K562 (cell line): ENCODE measurements around the gene SRSF9. TPM values are rescaled to one million over a fixed set of nuclear protein-coding genes. Genes with fewer than 3 reads are reported as not detected.
A peak's percentile ranks its signal among the peaks of the same experiment; 100 is the strongest.

Experiments used
- ASH1L ChIP-seq: fragments of 450-650 bp; IDR thresholded peaks from 2 replicates; pipeline ENCODE4 v1.6.1; 2018; ENCODE audit warnings: borderline replicate concordance, mild to moderate bottlenecking, low read depth; ENCODE audit not compliant: partially characterized antibody
- CBX2 ChIP-seq: fragments of 200-600 bp; sonication (generic); IDR thresholded peaks from one replicate; pipeline ENCODE4 v1.6.1; 2012; ENCODE audit warnings: mild to moderate bottlenecking, low read length, inconsistent platforms; ENCODE audit not compliant: insufficient read depth, poor library complexity, severe bottlenecking
- DMBX1 ChIP-seq: fragments of 250-450 bp; sonication (Bioruptor Pico); IDR thresholded peaks from 2 replicates; pipeline ENCODE4 v1.8.0; 2022; ENCODE audit warnings: inconsistent platforms, mild to moderate bottlenecking, moderate library complexity, borderline replicate concordance
- GABPB2 ChIP-seq: fragments of 250-450 bp; sonication (Bioruptor Pico); conservative IDR thresholded peaks from 2 replicates; pipeline ENCODE4 v1.5.1; 2021; ENCODE audit warnings: mild to moderate bottlenecking
- KLF1 ChIP-seq: fragments of 450-650 bp; IDR thresholded peaks from 2 replicates; pipeline ENCODE4 v1.6.1; 2016; ENCODE audit warnings: missing genetic modification characterization, missing compliant biosample characterization
- MIER1 ChIP-seq: fragments of 450-650 bp; IDR thresholded peaks from 2 replicates; pipeline ENCODE4 v1.6.1; 2016; ENCODE audit warnings: antibody characterized with exemption, mild to moderate bottlenecking, low read depth
- NELFE ChIP-seq: IDR thresholded peaks from 2 replicates; pipeline ENCODE4 v1.6.1; 2011; ENCODE audit warnings: mild to moderate bottlenecking; ENCODE audit not compliant: insufficient read depth, insufficient read length
- POLR3G ChIP-seq: IDR thresholded peaks from 2 replicates; pipeline ENCODE4 v1.6.1; 2011; ENCODE audit not compliant: insufficient read length, insufficient replicate concordance; ENCODE audit errors: extremely low read depth
- RUNX1 ChIP-seq: sonication (generic); IDR thresholded peaks from 2 replicates; pipeline ENCODE4 v1.6.1; 2016; ENCODE audit warnings: antibody characterized with exemption, low read depth
- SNIP1 ChIP-seq: fragments of 450-650 bp; IDR thresholded peaks from 2 replicates; pipeline ENCODE4 v1.7.1; 2017; ENCODE audit warnings: low read depth, mild to moderate bottlenecking
- TARDBP ChIP-seq: fragments of 450-650 bp; IDR thresholded peaks from 2 replicates; pipeline ENCODE4 v1.6.1; 2016
- TCF7L2 ChIP-seq: fragments of 150-350 bp; IDR thresholded peaks from 2 replicates; pipeline ENCODE4 v1.6.1; 2016; ENCODE audit warnings: low read depth, mild to moderate bottlenecking, low read length, moderate library complexity
- YBX1 ChIP-seq: fragments of 450-650 bp; IDR thresholded peaks from 2 replicates; pipeline ENCODE4 v1.7.1; 2016; ENCODE audit warnings: mild to moderate bottlenecking
- ZNF316 ChIP-seq: fragments of 450-650 bp; IDR thresholded peaks from 2 replicates; pipeline ENCODE4 v1.6.1; 2016
- ZNF79 ChIP-seq: fragments of 250-450 bp; sonication (Bioruptor Pico); IDR thresholded peaks from 2 replicates; pipeline ENCODE4 v1.4.0; 2020; ENCODE audit warnings: low read depth, mild to moderate bottlenecking, moderate library complexity
- polyA plus RNA-seq, 8 experiments: library from polyadenylated mRNA; depleted of rRNA in 4 of 8; stranded (reverse) in 5 of 8; unstranded in 3 of 8; fragments of >200 nt; fragmentation: Nextera tagmentation in 2 of 8; fragmentation: Illumina TruSeq in 1 of 8; extraction: Ambion mirVana in 2 of 8; extraction: Trizol in 1 of 8; gene quantifications; 2 replicates each; pipeline versions ENCODE4 v1.2.1 to v1.2.3, GENCODE V29; 2011 to 2014; ENCODE audit warnings: inconsistent platforms in 1 of 8, missing spikeins in 1 of 8
- total RNA-seq, 7 experiments: library from RNA; depleted of rRNA in 6 of 7; stranded (reverse); fragments of >200 nt in 6 of 7; fragmentation: Illumina TruSeq in 2 of 7; extraction: Trizol in 2 of 7; gene quantifications; 2 replicates each; pipeline versions ENCODE4 v1.2.1 to v1.2.3, GENCODE V29; 2011 to 2021; ENCODE audit warnings: low replicate concordance in 1 of 7
- TF ChIP-seq, protein P1 (sequence below), 2 experiments: IDR thresholded peaks; 2 replicates each; pipeline ENCODE4 v1.6.1; 2012; ENCODE audit warnings: improper control_type of control experiment in 2 of 2, low read depth in 2 of 2, low read length in 2 of 2, borderline replicate concordance in 1 of 2
- TF ChIP-seq, protein P2 (sequence below): sonication (generic); formaldehyde crosslinking; IDR thresholded peaks from 2 replicates; pipeline ENCODE4 v1.8.0; 2022; ENCODE audit warnings: mild to moderate bottlenecking, missing genetic modification reagents
- TF ChIP-seq, protein P3 (sequence below): sonication (generic); formaldehyde crosslinking; IDR thresholded peaks from 2 replicates; pipeline ENCODE4 v1.8.0; 2022; ENCODE audit warnings: mild to moderate bottlenecking, missing genetic modification reagents
- TF ChIP-seq, protein P4 (sequence below): sonication (generic); formaldehyde crosslinking; IDR thresholded peaks from 2 replicates; pipeline ENCODE4 v1.8.1; 2022; ENCODE audit warnings: missing genetic modification reagents

Gene SRSF9
- total and polyA plus RNA-seq, 9 of the 15 experiments (the other 6 are each of a cell fraction or from before 2014, with no cell fraction given): 40.3 to 291 (median 230) TPM

DNA sequence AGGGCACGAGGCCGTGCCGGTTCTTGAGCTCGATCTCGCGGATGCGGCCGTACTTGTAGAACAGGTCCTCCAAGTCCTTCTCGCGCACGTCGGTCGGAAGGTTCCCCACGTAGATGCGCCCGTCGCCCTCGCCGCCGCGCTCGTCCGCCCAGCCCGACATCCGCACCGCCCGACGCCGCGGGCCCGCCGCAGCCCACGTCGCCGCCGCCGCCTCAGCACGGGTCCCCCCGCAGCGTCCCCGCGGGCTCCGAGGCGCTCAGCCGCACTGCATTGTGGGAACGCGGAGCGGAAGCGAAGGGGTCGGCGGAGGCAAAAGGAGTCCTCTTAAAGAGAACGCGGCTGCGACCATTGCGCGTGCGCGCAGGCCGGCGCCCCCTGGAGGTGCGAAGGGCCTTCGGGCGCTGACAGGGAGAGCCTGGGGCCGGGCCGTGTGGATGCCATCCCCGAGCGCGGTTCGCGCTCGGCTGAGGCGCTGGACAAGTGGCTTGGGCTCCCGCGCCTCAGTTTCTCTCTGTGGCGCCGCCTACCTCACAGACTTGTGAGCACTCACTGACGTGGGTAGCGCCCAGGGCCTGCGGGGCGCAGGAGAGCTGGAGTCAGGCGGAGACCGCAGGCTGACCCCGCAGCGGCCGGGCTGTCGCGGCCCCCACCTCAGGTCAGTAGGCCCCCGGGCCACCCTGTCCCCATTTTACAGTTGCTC lies at the start of gene SRSF9 (continued):
- TF ChIP-seq NELFE: no peak
- TF ChIP-seq DMBX1 (CRISPR knock-in tag): peak; percentile 46; the same call in 1 of the 2 replicates
- TF ChIP-seq CBX2: no peak
- no peak for TF ChIP-seq MIER1
- TF ChIP-seq, protein P1, sequence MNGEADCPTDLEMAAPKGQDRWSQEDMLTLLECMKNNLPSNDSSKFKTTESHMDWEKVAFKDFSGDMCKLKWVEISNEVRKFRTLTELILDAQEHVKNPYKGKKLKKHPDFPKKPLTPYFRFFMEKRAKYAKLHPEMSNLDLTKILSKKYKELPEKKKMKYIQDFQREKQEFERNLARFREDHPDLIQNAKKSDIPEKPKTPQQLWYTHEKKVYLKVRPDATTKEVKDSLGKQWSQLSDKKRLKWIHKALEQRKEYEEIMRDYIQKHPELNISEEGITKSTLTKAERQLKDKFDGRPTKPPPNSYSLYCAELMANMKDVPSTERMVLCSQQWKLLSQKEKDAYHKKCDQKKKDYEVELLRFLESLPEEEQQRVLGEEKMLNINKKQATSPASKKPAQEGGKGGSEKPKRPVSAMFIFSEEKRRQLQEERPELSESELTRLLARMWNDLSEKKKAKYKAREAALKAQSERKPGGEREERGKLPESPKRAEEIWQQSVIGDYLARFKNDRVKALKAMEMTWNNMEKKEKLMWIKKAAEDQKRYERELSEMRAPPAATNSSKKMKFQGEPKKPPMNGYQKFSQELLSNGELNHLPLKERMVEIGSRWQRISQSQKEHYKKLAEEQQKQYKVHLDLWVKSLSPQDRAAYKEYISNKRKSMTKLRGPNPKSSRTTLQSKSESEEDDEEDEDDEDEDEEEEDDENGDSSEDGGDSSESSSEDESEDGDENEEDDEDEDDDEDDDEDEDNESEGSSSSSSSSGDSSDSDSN (IDR thresholded peaks at IDR 0.05; ENCODE audit: borderline replicate concordance in 1 of 2, low read depth in 2 of 2, low read length in 2 of 2): peak; percentile 72 to 88; a peak in 3 of 4 replicates
- no peak for TF ChIP-seq SNIP1
- no peak for TF ChIP-seq YBX1
- no peak for TF ChIP-seq POLR3G
- TF ChIP-seq ZNF79 (CRISPR knock-in tag): no peak
- TF ChIP-seq TCF7L2: no peak
- TF ChIP-seq RUNX1: no peak
- TF ChIP-seq KLF1 (tag): peak; percentile 57; the same call in 1 of the 2 replicates
- TF ChIP-seq, protein P2, sequence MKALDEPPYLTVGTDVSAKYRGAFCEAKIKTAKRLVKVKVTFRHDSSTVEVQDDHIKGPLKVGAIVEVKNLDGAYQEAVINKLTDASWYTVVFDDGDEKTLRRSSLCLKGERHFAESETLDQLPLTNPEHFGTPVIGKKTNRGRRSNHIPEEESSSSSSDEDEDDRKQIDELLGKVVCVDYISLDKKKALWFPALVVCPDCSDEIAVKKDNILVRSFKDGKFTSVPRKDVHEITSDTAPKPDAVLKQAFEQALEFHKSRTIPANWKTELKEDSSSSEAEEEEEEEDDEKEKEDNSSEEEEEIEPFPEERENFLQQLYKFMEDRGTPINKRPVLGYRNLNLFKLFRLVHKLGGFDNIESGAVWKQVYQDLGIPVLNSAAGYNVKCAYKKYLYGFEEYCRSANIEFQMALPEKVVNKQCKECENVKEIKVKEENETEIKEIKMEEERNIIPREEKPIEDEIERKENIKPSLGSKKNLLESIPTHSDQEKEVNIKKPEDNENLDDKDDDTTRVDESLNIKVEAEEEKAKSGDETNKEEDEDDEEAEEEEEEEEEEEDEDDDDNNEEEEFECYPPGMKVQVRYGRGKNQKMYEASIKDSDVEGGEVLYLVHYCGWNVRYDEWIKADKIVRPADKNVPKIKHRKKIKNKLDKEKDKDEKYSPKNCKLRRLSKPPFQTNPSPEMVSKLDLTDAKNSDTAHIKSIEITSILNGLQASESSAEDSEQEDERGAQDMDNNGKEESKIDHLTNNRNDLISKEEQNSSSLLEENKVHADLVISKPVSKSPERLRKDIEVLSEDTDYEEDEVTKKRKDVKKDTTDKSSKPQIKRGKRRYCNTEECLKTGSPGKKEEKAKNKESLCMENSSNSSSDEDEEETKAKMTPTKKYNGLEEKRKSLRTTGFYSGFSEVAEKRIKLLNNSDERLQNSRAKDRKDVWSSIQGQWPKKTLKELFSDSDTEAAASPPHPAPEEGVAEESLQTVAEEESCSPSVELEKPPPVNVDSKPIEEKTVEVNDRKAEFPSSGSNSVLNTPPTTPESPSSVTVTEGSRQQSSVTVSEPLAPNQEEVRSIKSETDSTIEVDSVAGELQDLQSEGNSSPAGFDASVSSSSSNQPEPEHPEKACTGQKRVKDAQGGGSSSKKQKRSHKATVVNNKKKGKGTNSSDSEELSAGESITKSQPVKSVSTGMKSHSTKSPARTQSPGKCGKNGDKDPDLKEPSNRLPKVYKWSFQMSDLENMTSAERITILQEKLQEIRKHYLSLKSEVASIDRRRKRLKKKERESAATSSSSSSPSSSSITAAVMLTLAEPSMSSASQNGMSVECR (CRISPR knock-in tag): peak; percentile 81
- no peak for TF ChIP-seq GABPB2
- no peak for TF ChIP-seq ASH1L
- TF ChIP-seq, protein P3, sequence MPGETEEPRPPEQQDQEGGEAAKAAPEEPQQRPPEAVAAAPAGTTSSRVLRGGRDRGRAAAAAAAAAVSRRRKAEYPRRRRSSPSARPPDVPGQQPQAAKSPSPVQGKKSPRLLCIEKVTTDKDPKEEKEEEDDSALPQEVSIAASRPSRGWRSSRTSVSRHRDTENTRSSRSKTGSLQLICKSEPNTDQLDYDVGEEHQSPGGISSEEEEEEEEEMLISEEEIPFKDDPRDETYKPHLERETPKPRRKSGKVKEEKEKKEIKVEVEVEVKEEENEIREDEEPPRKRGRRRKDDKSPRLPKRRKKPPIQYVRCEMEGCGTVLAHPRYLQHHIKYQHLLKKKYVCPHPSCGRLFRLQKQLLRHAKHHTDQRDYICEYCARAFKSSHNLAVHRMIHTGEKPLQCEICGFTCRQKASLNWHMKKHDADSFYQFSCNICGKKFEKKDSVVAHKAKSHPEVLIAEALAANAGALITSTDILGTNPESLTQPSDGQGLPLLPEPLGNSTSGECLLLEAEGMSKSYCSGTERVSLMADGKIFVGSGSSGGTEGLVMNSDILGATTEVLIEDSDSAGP (CRISPR knock-in tag): peak; percentile 93
- peak; percentile 48; the same call in 1 of the 2 replicates for TF ChIP-seq TARDBP
- 0 out of 2 replicates have a peak, but pooled peaks have one; percentile 29 for TF ChIP-seq ZNF316
- TF ChIP-seq, protein P4, sequence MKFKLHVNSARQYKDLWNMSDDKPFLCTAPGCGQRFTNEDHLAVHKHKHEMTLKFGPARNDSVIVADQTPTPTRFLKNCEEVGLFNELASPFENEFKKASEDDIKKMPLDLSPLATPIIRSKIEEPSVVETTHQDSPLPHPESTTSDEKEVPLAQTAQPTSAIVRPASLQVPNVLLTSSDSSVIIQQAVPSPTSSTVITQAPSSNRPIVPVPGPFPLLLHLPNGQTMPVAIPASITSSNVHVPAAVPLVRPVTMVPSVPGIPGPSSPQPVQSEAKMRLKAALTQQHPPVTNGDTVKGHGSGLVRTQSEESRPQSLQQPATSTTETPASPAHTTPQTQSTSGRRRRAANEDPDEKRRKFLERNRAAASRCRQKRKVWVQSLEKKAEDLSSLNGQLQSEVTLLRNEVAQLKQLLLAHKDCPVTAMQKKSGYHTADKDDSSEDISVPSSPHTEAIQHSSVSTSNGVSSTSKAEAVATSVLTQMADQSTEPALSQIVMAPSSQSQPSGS (CRISPR knock-in tag): no peak
